IPS DF 4.7 (cell line): Measurements from ENCODE around the gene ALOX12B.
"Not testable (repeated sequence)": the region's sequence is repeated elsewhere in the genome, so short reads cannot be mapped to it uniquely, and the experiment has no call there.

Experiments used
- DNase-seq: peaks from one replicate; pipeline ENCODE4 v3.0.0-alpha.2; 2013; ENCODE audit warnings: low spot score; ENCODE audit errors: extremely low read depth

ALOX12B gene

DNA sequence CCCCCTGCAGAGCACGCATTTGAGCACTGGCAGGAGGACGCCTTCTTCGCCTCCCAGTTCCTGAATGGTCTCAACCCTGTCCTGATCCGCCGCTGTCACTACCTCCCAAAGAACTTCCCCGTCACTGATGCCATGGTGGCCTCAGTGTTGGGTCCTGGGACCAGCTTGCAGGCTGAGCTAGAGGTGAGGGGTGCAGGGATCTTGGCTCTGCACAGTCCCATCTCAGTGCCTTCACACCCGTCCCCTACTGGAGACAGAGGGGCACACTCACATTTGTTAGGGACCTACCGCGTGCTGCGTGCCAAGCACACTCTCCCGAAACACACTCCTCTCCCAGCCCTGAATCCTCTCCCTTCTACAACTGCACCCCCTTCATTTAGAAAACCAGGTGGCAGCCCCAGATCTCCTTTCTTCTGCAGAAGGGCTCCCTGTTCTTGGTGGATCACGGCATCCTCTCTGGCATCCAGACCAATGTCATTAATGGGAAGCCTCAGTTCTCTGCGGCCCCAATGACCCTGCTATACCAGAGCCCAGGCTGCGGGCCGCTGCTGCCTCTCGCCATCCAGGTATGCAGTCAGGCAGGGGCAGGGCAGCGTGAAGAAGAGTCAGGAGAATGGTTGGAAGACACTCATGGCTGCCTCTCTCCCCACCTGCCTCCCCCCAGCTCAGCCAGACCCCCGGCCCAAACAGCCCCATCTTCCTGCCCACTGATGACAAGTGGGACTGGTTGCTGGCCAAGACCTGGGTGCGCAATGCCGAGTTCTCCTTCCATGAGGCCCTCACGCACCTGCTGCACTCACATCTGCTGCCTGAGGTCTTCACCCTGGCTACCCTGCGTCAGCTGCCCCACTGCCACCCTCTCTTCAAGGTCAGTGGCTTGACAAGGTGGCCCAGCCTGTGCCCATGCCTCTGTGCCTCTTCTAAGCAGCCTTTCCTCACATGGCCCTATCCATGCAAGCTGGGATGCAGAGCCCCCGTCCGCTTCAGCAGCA, 42.4 kb downstream of the ALOX12B start:
- no peak for DNase-seq

DNA sequence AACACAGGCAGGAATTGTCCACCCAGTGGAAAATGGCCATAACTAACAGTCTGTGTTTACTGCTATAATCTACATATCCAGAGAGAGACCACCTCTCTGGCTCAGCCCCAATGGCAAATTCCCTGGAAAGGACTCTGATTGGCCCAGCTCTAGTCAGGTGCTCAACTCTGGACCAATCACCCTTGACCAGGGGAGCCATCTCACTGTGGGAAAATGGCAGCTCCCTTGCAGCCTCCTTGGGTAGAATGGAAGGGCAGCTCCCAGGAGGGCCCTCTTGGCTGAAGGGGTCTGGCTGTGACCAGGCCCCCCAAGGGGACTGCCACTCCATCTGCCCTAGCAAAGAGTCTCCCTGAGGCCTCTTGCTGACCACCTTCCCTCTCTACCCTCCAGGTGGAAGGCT, 45.5 kb downstream of the ALOX12B start:
- DNase-seq: no peak

DNA sequence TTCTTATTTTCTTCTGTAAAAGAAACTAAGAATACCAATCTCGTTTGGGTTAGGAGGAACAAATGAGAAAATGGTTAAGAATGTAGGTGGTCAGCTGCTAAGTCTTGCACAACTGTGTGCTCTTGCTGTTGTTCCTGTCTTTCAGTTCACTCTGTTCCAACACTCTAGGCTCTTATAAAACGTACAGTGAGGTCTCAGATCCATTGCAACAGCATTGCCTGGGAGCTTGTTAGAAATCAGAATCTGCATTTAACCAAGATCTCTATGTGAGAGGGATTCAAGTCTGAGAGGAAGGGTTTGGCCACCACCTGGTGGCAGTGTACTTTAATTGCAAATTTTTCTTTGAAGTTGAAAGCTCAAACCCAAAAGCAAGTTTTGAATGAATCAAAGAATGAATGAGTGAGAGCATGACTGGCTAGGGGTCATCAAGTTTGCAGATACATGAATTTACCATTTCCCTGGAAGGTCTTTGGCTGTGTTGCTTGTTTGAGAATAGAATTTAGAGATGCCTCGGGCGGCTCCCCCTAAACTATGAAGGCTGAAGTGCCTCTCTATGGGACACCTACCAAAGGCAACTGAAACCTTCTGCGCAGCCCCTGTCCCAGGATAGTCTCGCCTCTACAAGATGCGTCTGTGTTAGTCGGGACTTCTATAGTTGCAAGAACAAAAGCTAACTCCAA, 46.1 kb downstream of the ALOX12B start:
- no peak for DNase-seq

DNA sequence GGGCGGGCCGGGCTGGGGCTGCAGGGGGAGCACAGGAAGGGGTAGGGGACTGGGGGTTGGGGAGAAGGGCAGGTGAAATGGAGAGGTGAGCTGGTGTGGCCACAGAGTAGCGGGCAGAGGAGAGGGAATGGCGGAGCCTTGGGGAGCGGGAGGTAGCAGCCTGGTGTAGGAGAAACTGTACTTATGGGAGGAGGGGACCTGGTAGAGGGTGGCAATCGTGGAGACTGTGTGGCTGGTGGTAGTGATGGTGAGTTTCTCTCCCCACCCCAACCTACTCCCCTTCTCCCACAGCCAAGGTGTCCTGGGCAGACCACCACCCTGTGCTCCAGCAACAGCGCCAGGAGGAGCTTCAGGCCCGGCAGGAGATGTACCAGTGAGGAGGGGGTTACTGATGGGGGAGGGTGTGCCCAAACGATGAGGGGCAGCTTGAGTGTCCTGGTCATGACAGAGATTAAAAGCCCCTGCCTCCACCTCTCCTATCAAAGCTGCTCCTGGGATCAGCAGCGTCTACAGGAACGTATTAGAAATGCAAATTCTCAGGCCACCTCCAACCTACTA, 47.8 kb downstream of the ALOX12B start:
- no peak for DNase-seq

DNA sequence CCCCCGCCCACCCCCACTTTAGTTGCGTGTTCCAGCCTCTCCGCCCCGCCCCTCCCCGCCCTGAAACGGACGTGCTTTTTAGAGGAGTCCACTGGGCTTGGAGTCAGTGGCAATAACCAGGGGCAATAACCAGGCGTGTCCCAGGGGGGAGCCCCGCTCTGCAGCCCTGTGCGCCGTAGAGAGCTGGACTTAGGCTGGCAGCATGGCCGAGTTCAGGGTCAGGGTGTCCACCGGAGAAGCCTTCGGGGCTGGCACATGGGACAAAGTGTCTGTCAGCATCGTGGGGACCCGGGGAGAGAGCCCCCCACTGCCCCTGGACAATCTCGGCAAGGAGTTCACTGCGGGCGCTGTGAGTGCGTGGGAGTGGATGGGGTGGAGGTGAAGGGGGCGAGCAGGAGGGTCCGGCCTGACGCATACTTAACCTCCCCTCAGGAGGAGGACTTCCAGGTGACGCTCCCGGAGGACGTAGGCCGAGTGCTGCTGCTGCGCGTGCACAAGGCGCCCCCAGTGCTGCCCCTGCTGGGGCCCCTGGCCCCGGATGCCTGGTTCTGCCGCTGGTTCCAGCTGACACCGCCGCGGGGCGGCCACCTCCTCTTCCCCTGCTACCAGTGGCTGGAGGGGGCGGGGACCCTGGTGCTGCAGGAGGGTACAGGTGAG, 48.4 kb downstream of the ALOX12B start, which contains the start of gene ALOX15B:
ALOX15B (plus strand) TSS at position 106 of the 657 bp plus-strand sequence; CDS start at position 203, 97 bp downstream.
- DNase-seq: no peak

DNA sequence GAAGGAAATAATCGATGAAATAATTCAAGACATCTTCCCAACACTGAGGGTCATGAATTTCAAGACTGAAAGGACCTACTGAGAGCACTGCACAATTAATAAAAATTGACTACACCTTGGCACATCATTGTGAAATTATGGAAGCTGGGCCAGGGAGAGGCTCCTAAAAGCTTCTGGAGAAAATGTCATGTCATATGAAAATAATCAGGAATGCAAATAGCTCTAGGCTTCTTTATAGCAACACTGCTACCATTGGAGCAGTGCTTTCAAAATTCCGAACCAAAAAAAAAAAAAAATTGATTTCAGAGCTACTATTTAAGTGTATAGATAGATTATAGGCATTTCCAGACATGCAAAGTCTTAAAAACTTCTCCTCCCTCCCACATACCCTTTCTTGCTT, 55.1 kb downstream of the ALOX12B start:
- DNase-seq: no peak

DNA sequence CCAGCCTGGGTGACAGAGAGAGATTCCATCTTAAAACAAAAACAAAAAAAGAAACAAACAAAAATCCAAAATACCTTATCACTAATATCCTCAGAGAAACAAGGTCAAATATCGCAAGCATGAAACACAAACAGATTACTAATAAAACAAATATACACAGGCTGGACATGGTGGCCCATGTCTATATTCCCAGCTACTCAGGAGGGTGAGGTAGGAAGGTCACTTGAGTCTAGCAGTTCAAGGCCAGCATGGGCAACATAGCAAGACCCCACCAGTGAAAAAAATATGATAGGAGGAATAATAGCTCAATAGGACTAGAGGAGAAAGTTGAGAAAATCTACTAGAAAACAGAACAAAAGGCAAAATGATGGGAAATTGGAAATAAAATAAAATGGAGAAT, 55.6 kb downstream of the ALOX12B start:
- DNase-seq: no peak

DNA sequence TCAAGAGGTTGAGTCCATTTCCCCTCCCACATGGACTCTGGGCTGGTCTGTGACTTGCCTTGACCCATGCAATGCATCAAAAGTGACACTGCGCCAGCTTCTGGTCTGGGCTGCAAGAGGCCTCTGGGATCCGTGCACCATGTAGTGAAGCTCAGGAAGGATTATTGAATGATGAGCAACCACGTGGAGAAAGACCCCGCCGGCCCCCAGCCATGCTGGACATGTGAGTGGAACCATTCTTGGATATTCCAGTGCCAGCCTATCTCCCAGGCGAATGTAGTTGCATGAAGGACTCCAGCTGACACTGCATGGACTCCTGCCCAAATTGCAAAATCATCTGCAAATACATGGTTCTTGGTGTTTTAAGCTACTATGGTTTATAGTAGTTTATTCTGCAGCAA, 56.3 kb downstream of the ALOX12B start:
- no peak for DNase-seq

DNA sequence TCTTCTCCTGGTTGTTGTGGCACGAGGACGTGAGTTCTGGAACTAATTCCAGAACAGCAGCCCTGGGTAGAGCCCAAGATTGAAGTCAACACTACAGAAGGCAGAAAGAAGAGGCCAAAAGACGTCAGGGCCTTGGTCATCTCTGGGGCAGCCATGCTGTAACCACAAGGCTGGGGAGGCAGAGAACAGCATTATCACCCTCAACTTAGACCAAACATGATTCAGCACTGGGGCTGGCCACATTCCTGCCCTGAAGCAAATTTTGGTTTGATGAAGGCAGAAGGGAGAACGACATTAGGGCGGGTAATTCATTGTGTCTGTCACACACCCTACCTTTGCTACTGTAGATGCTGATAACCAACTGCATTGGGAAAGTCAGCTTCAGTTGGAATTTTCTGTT, 58.4 kb downstream of the ALOX12B start:
- DNase-seq: no peak

DNA sequence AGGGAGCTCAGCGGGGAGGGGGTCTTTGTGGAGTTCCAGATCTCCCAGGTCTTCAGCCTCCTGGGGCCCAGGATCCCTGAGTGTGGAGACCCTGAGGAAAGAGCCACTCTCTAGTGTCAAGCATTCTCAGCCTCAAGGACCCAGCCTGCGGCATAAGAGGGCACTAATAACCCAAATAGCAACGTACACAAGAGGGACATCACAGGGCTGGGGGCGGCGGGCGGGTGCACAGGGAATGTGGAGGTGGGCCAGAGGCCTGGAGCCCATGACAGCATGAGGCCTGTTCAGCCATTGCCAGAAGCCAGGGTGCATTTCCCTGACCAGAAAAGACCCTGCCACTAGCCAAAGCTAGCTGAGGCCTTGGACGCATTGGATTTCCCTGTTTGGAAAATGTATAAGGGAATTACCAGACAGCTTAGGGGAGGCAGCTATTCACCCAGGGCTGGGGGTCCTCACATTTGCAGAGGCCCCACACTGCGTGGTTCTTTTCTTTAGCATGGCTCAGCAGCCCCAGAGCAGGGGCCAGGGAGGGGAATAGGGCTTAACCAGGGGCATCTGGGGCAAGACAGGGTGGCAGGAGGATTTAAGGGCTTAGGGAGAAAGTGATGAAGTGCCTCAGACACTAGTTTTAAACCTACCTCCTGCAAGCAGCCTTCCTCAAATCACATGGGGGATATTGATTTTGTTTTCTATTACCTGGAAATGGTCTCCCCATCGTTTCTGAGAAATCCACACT, 62.2 kb downstream of the ALOX12B start:
- no peak for DNase-seq

DNA sequence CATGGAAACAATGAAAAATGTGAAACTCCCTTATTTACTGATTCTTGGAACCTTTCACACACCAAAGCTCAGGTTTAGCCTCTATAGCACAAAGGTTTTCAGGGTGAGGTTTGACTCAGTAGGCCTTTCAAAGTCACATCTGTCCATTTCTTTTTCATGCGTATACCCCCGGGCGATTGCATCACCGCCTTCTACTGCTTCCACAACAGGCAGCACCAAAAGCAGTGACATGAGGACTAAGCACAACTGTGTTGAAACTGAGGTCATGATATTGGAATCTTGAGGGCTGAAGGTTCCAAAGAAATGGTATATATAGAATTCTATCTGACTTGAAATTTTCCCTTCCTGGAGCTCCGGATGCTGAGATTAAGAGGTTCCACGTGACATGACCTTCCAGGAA, 63.4 kb downstream of the ALOX12B start:
- DNase-seq: not testable (repeated sequence)
